Neural progenitor cell (in vitro differentiated cells): ENCODE results near the gene USP14. TPM values are rescaled to one million over a fixed set of nuclear protein-coding genes. Genes with fewer than 3 reads are reported as not detected.
"Not testable (repeated sequence)": the region's sequence is repeated elsewhere in the genome, so short reads cannot be mapped to it uniquely, and the experiment has no call there.

Experiments used
- DNase-seq: peaks from one replicate; pipeline ENCODE4 v3.0.0-alpha.2; 2016; ENCODE audit warnings: low spot score
- H2AFZ ChIP-seq: fragments of 200-600 bp; sonication (generic); replicated peaks from 2 replicates; pipeline ENCODE4 v1.6.1; 2016; ENCODE audit warnings: antibody characterized with exemption
- H3F3A ChIP-seq: fragments of 200-600 bp; sonication (generic); 2 replicates; pipeline ENCODE4 v1.6.1; 2016; ENCODE audit warnings: antibody characterized with exemption, low read depth
- H3K27ac ChIP-seq: fragments of 200-600 bp; sonication (generic); 2 replicates; pipeline ENCODE4 v1.5.1; 2016; ENCODE audit warnings: mild to moderate bottlenecking
- H3K27me3 ChIP-seq: fragments of 200-600 bp; sonication (generic); 2 replicates; pipeline ENCODE4 v1.6.1; 2016; ENCODE audit warnings: mild to moderate bottlenecking, moderate library complexity
- H3K36me3 ChIP-seq: fragments of 200-600 bp; sonication (generic); 2 replicates; pipeline ENCODE4 v1.5.1; 2016
- H3K4me1 ChIP-seq: fragments of 200-600 bp; sonication (generic); 2 replicates; pipeline ENCODE4 v1.6.1; 2016; ENCODE audit warnings: mixed run types
- H3K4me2 ChIP-seq: fragments of 200-600 bp; sonication (generic); 2 replicates; pipeline ENCODE4 v1.6.1; 2016
- H3K4me3 ChIP-seq: fragments of 200-600 bp; sonication (generic); 2 replicates; pipeline ENCODE4 v1.5.1; 2016
- H3K79me2 ChIP-seq: fragments of 200-600 bp; sonication (generic); 2 replicates; pipeline ENCODE4 v1.6.1; 2016; ENCODE audit warnings: low read depth
- H3K9ac ChIP-seq: fragments of 200-600 bp; sonication (generic); 2 replicates; pipeline ENCODE4 v1.6.1; 2016
- H3K9me3 ChIP-seq: fragments of 200-600 bp; sonication (generic); 2 replicates; pipeline ENCODE4 v1.5.1; 2016; ENCODE audit warnings: low read depth
- H4K20me1 ChIP-seq: fragments of 200-600 bp; sonication (generic); 2 replicates; pipeline ENCODE4 v1.6.1; 2016; ENCODE audit warnings: low read depth
- H3K27ac Mint-ChIP-seq: 3 replicates; pipeline ENCODE4 v1.8.0; 2021; ENCODE audit warnings: mixed read lengths
- H3K27me3 Mint-ChIP-seq: 2 replicates; pipeline ENCODE4 v1.8.0; 2022; ENCODE audit warnings: low read depth, mild to moderate bottlenecking, inconsistent platforms, moderate library complexity, mixed read lengths; ENCODE audit not compliant: insufficient read depth
- H3K36me3 Mint-ChIP-seq: 3 replicates; pipeline ENCODE4 v1.8.0; 2021; ENCODE audit warnings: mixed read lengths
- H3K4me1 Mint-ChIP-seq: 3 replicates; pipeline ENCODE4 v1.8.0; 2021; ENCODE audit warnings: mixed read lengths
- H3K4me3 Mint-ChIP-seq: 3 replicates; pipeline ENCODE4 v1.8.0; 2021; ENCODE audit warnings: mild to moderate bottlenecking, moderate library complexity, mixed read lengths
- H3K9me3 Mint-ChIP-seq: 3 replicates; pipeline ENCODE4 v1.8.0; 2020; ENCODE audit warnings: mixed read lengths
- CTCF ChIP-seq: fragments of 200-600 bp; sonication (generic); IDR thresholded peaks from 2 replicates; pipeline ENCODE4 v1.5.1; 2017; ENCODE audit warnings: antibody characterized with exemption, mild to moderate bottlenecking
- EZH2 ChIP-seq: fragments of 200-600 bp; sonication (generic); IDR thresholded peaks from 2 replicates; pipeline ENCODE4 v1.6.1; 2017; ENCODE audit warnings: antibody characterized with exemption, mild to moderate bottlenecking, moderate library complexity
- total RNA-seq: library from RNA; depleted of rRNA; stranded (reverse); fragments of >200 nt; gene quantifications from 2 replicates; pipeline ENCODE4 v1.2.3, GENCODE V29; 2015; ENCODE audit warnings: low replicate concordance

Gene USP14
- total RNA-seq, result 22.1 and 38.9 TPM in 2 replicates

GRCh38 chr18:158128-159036, at the start of gene USP14:
USP14 (plus strand) TSS chr18:158557; CDS start chr18:158699, 142 bp downstream.
- Mint-ChIP-seq H3K9me3 (no peaks in the 10 kb centered on the region), H3K27me3 (peaks cover 6% of the 10 kb centered on the region), H3K4me1 (peaks cover 16% of the 10 kb centered on the region), H3K27ac (peak within 1 kb of the TSS; percentile 80), H3K36me3 (peaks cover 12% of the 10 kb centered on the region), H3K4me3 (peak within 1 kb of the TSS; percentile 96)
- Histone ChIP-seq H3K4me3 (peak within 1 kb of the TSS; percentile 94), H3K9ac (peak within 1 kb of the TSS; percentile 92), H3K36me3 (no peaks in the 10 kb centered on the region), H3K27me3 (peaks cover 10% of the 10 kb centered on the region), H3K27ac (peak within 1 kb of the TSS; percentile 90), H3K79me2 (peaks cover 50% of the 10 kb centered on the region), H3F3A (no peaks in the 10 kb centered on the region), H2AFZ (peak within 1 kb of the TSS; percentile 81), H3K4me1 (peaks cover 9% of the 10 kb centered on the region), H3K4me2 (peak within 1 kb of the TSS; percentile 85), H4K20me1 (peaks cover 35% of the 10 kb centered on the region), H3K9me3 (no peaks in the 10 kb centered on the region)
- TF ChIP-seq EZH2 (no peak), CTCF (peak; percentile 22)
- DNase-seq, result peak; percentile 98

- not testable (repeated sequence) for DNase-seq, H3K4me3 Mint-ChIP-seq, H3K79me2 ChIP-seq, H3K4me2 ChIP-seq, H3K36me3 Mint-ChIP-seq, H3K4me1 Mint-ChIP-seq, H3F3A ChIP-seq, H3K27ac Mint-ChIP-seq, H3K9me3 ChIP-seq, H4K20me1 ChIP-seq, H2AFZ ChIP-seq, H3K4me1 ChIP-seq, H3K9ac ChIP-seq, H3K36me3 ChIP-seq, H3K27ac ChIP-seq, H3K4me3 ChIP-seq
- peaks cover 10% of the 10 kb centered on the region for H3K27me3 ChIP-seq
- Mint-ChIP-seq H3K9me3 (peaks cover 43% of the 10 kb centered on the region), H3K27me3 (peaks cover 32% of the 10 kb centered on the region)
These were observed 49.7 kb upstream of the USP14 start for GRCh38 chr18:108665-109063.

DNA sequence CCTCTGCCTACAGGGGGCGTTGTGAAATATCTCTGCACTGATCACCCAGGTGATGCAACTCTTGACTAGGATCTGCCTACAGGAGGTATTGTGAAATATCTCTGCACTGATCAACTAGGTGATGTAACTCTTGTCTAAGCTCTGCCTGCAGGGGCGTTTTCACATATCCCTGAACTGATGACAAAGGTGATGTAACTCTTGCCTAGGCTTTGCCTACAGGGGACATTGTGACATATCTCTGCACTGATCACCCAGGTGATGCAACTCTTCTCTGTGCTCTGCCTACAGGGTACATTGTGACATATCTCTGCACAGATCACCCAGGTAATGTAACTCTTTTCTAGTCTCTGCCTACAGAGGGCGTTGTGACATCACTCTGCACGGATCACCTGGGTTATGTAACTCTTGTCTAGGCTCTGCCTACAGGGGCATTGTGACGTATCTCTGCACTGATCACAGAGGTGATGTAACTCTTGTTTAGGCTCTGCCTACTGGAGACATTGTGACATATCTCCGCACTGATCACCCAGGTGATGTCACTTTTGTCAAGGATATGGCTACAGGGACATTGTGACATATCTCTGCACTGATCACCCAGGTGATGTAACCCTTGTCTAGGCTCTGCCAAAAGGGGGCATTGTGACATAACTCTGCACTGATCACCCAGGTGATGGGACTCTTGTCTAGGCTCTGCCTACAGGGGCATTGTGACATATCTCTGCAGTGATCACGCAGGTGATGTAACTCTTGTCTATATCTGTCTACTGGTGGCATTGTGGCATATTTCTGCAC, 49.0 kb upstream of the USP14 start:
- not testable (repeated sequence) for H3K4me2 ChIP-seq, H4K20me1 ChIP-seq, H3K36me3 ChIP-seq, H3F3A ChIP-seq, H3K27ac ChIP-seq, H3K4me3 Mint-ChIP-seq, H3K4me1 ChIP-seq, H3K4me1 Mint-ChIP-seq, DNase-seq, H3K79me2 ChIP-seq, H3K36me3 Mint-ChIP-seq, H3K9me3 ChIP-seq, H3K9ac ChIP-seq, H3K4me3 ChIP-seq, H3K27ac Mint-ChIP-seq, H2AFZ ChIP-seq
- peaks cover 43% of the 10 kb centered on the region for H3K9me3 Mint-ChIP-seq
- peak; percentile 38 for TF ChIP-seq CTCF
- peaks cover 10% of the 10 kb centered on the region for H3K27me3 ChIP-seq
- peaks cover 32% of the 10 kb centered on the region for H3K27me3 Mint-ChIP-seq

GRCh38 chr18:109922-110261, 48.5 kb upstream of the USP14 start:
- not testable (repeated sequence) for H3K4me3 ChIP-seq, H3K36me3 Mint-ChIP-seq, H3F3A ChIP-seq, H3K36me3 ChIP-seq, H3K79me2 ChIP-seq, H3K27ac Mint-ChIP-seq, DNase-seq, H3K9ac ChIP-seq, H3K27ac ChIP-seq, H3K4me2 ChIP-seq, H3K4me1 ChIP-seq, H3K4me3 Mint-ChIP-seq, H4K20me1 ChIP-seq, H2AFZ ChIP-seq, H3K4me1 Mint-ChIP-seq, H3K9me3 ChIP-seq
- H3K27me3 Mint-ChIP-seq, result peaks cover 32% of the 10 kb centered on the region
- peaks cover 10% of the 10 kb centered on the region for H3K27me3 ChIP-seq
- H3K9me3 Mint-ChIP-seq, result peaks cover 43% of the 10 kb centered on the region

DNA sequence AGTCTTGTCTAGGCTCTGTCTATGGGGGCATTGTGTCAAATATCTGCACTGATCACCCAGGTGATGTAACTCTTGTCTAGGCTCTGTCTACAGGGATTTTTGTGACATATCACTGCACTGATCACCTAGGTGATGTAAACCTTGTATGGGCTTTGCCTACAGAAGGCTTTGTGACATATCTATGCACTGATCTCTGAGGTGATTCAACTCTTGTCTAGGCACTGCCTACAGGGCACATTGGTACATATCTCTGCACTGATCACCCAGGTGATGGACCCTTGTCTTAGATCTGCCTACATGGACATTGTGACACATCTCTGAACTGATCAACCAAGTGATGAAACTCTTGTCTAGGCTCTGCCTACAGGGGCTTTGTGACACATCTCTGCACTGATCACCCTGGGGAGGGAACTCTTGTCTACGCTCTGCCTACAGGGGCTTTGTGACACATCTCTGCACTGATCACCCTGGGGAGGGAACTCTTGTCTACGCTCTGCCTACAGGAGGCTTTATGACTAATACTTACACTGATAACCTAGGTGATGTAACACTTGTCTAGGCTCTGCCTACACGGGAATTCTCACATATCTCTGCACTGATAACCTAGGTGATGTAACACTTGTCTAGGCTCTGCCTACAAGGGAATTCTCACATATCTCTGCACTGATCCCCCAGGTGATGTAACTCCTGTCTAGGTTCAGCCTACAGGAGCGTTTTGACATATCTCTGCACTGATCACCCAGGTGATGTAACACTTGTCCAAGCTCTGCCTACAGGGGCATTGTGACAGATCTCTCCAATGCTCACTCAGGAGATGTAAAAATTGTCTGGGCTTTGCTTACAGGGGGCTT, 47.8 kb upstream of the USP14 start:
- not testable (repeated sequence) for H3K27ac ChIP-seq, H3K4me3 ChIP-seq, H3K36me3 ChIP-seq, H3K9ac ChIP-seq, H3K4me1 ChIP-seq, H3K27ac Mint-ChIP-seq, H3K79me2 ChIP-seq, H4K20me1 ChIP-seq, H3K9me3 ChIP-seq, DNase-seq, H3K4me2 ChIP-seq, H3K4me1 Mint-ChIP-seq, H3F3A ChIP-seq, H2AFZ ChIP-seq, H3K36me3 Mint-ChIP-seq
- peak overlapping the region; percentile 89 for H3K4me3 Mint-ChIP-seq
- H3K9me3 Mint-ChIP-seq, result peaks cover 43% of the 10 kb centered on the region
- peaks cover 32% of the 10 kb centered on the region for H3K27me3 Mint-ChIP-seq
- peaks cover 10% of the 10 kb centered on the region for H3K27me3 ChIP-seq
